ENCODE data around the gene ISM1. TPM values are rescaled to one million over a fixed set of nuclear protein-coding genes. Genes with fewer than 3 reads are reported as not detected.

ISM1 gene
- total and polyA plus RNA-seq, 2 of the 13 experiments (the other 11 are each of a cell fraction or from before 2014, with no cell fraction given): 0.40 to 1.4 TPM

GRCh38 chr20:13325033-13325432 is 104.0 kb downstream of the ISM1 start (continued):
- no peak for TF ChIP-seq CREB3 (CRISPR knock-in tag; IDR thresholded peaks at IDR 0.05)
- no peak for TF ChIP-seq NKX3-1 (CRISPR knock-in tag; IDR thresholded peaks at IDR 0.05)
- no peak for TF ChIP-seq KAT7 (CRISPR knock-in tag; IDR thresholded peaks at IDR 0.05; ENCODE audit: borderline replicate concordance)
- TF ChIP-seq ZHX2 (IDR thresholded peaks at IDR 0.05; ENCODE audit: low read depth): no peak
- TF ChIP-seq ZHX2 (CRISPR knock-in tag; IDR thresholded peaks at IDR 0.05; ENCODE audit: borderline replicate concordance): no peak
- TF ChIP-seq ZNF44 (CRISPR knock-in tag; IDR thresholded peaks at IDR 0.05): no peak
- no peak for TF ChIP-seq SMYD3 (CRISPR knock-in tag; IDR thresholded peaks at IDR 0.05)
- no peak for TF ChIP-seq NR1H2 (CRISPR knock-in tag; IDR thresholded peaks at IDR 0.05; ENCODE audit: borderline replicate concordance, low read depth)
- no peak for TF ChIP-seq ZNF766 (CRISPR knock-in tag; IDR thresholded peaks at IDR 0.05; ENCODE audit: borderline replicate concordance)
- TF ChIP-seq ZNF331 (CRISPR knock-in tag; IDR thresholded peaks at IDR 0.05): peak; percentile 71
- no peak for TF ChIP-seq TRIM22 (IDR thresholded peaks at IDR 0.05)

Measured in HepG2 (cell line).